ENCODE results near the gene SLC25A42.

Gene SLC25A42

GRCh38 chr19:19137556-19138108 lies 73.8 kb downstream of the SLC25A42 start:
- TF ChIP-seq CTCF (IDR thresholded peaks at IDR 0.05; ENCODE audit: poor library complexity, severe bottlenecking), result no peak
- Histone ChIP-seq H3K9me3 (ENCODE audit: severe bottlenecking) (no peaks in the 10 kb centered on the region), H3K4me3 (ENCODE audit: severe bottlenecking) (peak overlapping the region; percentile 63), H3K27ac (ENCODE audit: poor library complexity, severe bottlenecking) (no peak overlapping the region), H3K4me1 (ENCODE audit: insufficient read depth, poor library complexity, severe bottlenecking) (no peaks in the 10 kb centered on the region), H3K36me3 (ENCODE audit: low read depth) (peaks cover 4% of the 10 kb centered on the region; the same call in 1 of the 2 replicates), H3K27me3 (ENCODE audit: insufficient read depth, poor library complexity, severe bottlenecking) (no peaks in the 10 kb centered on the region)
- DNase-seq (ENCODE audit: low spot score) (no peak), ATAC-seq (ENCODE audit: low read depth) (peak; percentile 24; the same call in 2 of the 3 replicates)

GRCh38 chr19:19138109-19138981 lies 74.6 kb downstream of the SLC25A42 start, which contains the start of gene TMEM161A:
Gene TMEM161A, minus strand, starts transcription at chr19:19138478. Its CDS starts 50 bp downstream, at chr19:19138428.
- Histone ChIP-seq H3K36me3 (ENCODE audit: low read depth) (peaks cover 4% of the 10 kb centered on the region; the same call in 1 of the 2 replicates), H3K27me3 (ENCODE audit: insufficient read depth, poor library complexity, severe bottlenecking) (no peaks in the 10 kb centered on the region), H3K9me3 (ENCODE audit: severe bottlenecking) (no peaks in the 10 kb centered on the region), H3K4me1 (ENCODE audit: insufficient read depth, poor library complexity, severe bottlenecking) (no peaks in the 10 kb centered on the region), H3K4me3 (ENCODE audit: severe bottlenecking) (peak within 1 kb of the TSS; percentile 63), H3K27ac (ENCODE audit: poor library complexity, severe bottlenecking) (no peak within 1 kb of the TSS)
- TF ChIP-seq CTCF (IDR thresholded peaks at IDR 0.05; ENCODE audit: poor library complexity, severe bottlenecking), result no peak
- peak; percentile 100 for ATAC-seq (ENCODE audit: low read depth)
- peak; percentile 97 for DNase-seq (ENCODE audit: low spot score)

- Histone ChIP-seq H3K4me3 (ENCODE audit: severe bottlenecking) (no peak overlapping the region), H3K27ac (ENCODE audit: poor library complexity, severe bottlenecking) (no peak overlapping the region), H3K36me3 (ENCODE audit: low read depth) (peaks cover 4% of the 10 kb centered on the region; the same call in 1 of the 2 replicates), H3K4me1 (ENCODE audit: insufficient read depth, poor library complexity, severe bottlenecking) (no peaks in the 10 kb centered on the region), H3K27me3 (ENCODE audit: insufficient read depth, poor library complexity, severe bottlenecking) (no peaks in the 10 kb centered on the region), H3K9me3 (ENCODE audit: severe bottlenecking) (no peaks in the 10 kb centered on the region)
- TF ChIP-seq CTCF (IDR thresholded peaks at IDR 0.05; ENCODE audit: poor library complexity, severe bottlenecking), result peak; percentile 67
- ATAC-seq (ENCODE audit: low read depth) (no peak), DNase-seq (ENCODE audit: low spot score) (no peak)
Observed at GRCh38 chr19:19139876-19140229, 76.1 kb downstream of the SLC25A42 start.

GRCh38 chr19:19140476-19140875 lies 76.7 kb downstream of the SLC25A42 start:
- H3K9me3 ChIP-seq (ENCODE audit: severe bottlenecking), result no peaks in the 10 kb centered on the region
- no peaks in the 10 kb centered on the region for H3K27me3 ChIP-seq (ENCODE audit: insufficient read depth, poor library complexity, severe bottlenecking)
- H3K27ac ChIP-seq (ENCODE audit: poor library complexity, severe bottlenecking), result no peak overlapping the region
- peaks cover 4% of the 10 kb centered on the region; the same call in 1 of the 2 replicates for H3K36me3 ChIP-seq (ENCODE audit: low read depth)
- no peak for TF ChIP-seq CTCF (IDR thresholded peaks at IDR 0.05; ENCODE audit: poor library complexity, severe bottlenecking)
- no peak overlapping the region for H3K4me3 ChIP-seq (ENCODE audit: severe bottlenecking)
- DNase-seq (ENCODE audit: low spot score) (no peak), ATAC-seq (ENCODE audit: low read depth) (no peak)
- H3K4me1 ChIP-seq (ENCODE audit: insufficient read depth, poor library complexity, severe bottlenecking), result no peaks in the 10 kb centered on the region

Measured in RWPE2 (cell line).